ENCODE measurements around the gene HMX3.

Gene HMX3

DNA sequence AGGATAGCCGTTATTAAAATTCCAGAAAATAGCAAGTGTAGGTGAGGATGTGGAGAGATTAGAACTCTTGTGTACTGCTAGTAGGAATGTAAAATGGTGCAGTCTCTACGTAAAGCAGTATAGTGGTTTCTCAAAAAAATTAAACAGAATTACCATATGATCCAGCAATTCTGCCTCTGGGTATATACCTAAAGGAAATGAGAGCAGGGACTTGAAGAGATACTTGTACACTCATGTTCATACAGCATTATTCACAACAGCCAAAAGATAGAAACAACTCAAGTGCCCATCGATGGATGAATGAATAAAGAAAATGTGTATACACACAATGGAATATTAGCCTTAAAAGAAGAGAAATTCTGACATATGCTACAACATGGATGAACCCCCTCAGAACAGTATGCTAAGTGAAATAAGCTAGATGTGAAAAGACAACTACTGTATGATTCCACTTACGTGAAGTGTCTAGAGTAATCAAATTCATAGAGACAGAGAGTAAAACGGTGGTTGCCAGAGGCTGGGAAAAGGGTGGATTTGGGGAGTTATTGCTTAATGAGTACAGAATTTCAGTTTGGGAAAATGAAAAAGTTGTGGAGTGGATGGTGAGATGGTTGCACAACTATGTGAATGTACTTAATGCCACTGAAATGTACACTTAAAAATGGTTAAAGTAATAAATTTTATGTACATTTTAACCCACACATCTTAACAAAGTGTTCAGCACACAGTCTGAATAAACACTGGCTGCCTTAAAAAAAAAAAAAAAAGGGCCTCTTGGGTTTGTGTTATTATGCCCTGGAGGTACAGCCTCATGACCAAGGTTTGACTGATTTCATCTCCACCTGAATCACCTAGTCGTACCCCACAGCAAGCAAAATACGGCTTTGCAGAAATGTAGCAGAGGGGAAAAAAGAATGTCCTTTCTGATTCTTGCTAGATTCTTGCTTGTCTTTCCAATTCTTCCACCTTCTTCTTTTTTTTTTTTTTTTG is 44.6 kb downstream of the HMX3 start:
- no peak for DNase-seq

DNA sequence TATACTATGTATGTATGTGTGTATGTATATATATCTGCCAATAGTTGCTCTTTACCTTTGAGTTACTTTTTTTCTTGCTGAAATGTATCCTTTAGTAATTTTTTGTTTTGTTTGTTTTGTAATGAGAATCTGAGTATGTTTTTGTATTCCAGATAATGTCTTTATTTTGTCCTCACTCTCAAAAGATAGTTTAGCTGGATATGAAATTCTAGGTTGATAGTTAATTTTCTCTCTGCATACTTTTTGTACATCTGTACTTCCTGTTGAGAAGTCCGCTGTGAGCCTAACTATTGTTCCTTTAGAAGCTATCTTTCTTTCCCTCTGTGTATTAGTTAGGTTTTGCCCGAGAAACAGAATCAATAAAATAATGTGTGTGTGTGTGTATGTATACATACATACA is 48.0 kb downstream of the HMX3 start:
- no peak for DNase-seq

DNA sequence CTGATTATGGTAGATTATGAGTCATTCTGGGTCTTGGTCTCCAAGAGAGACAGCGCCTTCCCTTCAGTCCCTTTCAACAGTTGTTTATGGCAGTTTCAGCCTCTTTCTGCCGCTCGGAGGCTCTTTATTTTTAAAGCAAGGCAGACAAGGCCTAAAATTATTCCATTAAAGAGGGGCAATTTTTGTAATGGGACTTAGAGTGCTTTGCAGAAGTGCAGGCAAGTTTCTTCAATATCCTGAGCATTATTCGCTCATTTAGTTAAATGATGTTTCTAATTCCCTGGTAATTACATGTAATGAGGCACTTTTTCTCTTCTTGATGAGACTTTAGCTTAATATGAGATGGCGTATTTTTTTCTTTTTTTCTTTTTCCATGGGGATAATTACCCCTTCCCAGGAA is 52.0 kb downstream of the HMX3 start:
- no peak for DNase-seq

Data from activated naive CD4-positive, alpha-beta T cell treated with Interleukin-2 at 50 U/mL for 16 hours (primary cell).